H1 (cell line): ENCODE data around the gene ZDHHC20. TPM values are rescaled to one million over a fixed set of nuclear protein-coding genes. Genes with fewer than 3 reads are reported as not detected.

Experiments
- CHD7 ChIP-seq: fragments of 300-600 bp; sonication (generic); IDR thresholded peaks from 2 replicates; pipeline ENCODE4 v1.7.1; 2012; ENCODE audit warnings: low read length, moderate library complexity, mild to moderate bottlenecking, inconsistent platforms; ENCODE audit not compliant: insufficient replicate concordance
- SP2 ChIP-seq: IDR thresholded peaks from 2 replicates; pipeline ENCODE4 v1.6.1; 2012; ENCODE audit warnings: mild to moderate bottlenecking, low read length, inconsistent platforms
- polyA plus RNA-seq, 7 experiments: library from polyadenylated mRNA; depleted of rRNA in 3 of 7; stranded (reverse) in 5 of 7; unstranded in 2 of 7; fragments of >200 nt in 5 of 7; fragments of 200-250 nt in 2 of 7; gene quantifications; 1 replicate in 5 of 7; 2 replicates in 1 of 7; 4 replicates in 1 of 7; pipeline versions ENCODE4 v1.2.1 to v1.2.3, GENCODE V29; 2011 to 2013; ENCODE audit warnings: missing spikeins in 2 of 7, mixed read lengths in 2 of 7
- total RNA-seq: library from RNA; stranded (reverse); fragmentation: NEBNext Ultra II Directional; extraction: Animal tissue kit (Norgen Biotek cat#: 25700); gene quantifications from 2 replicates; pipeline ENCODE4 v1.2.1, GENCODE V29; 2021

The ZDHHC20 gene
- total and polyA plus RNA-seq, 2 of the 8 experiments (the other 6 are each of a cell fraction or from before 2014, with no cell fraction given), result 16.4 to 89.0 TPM

- no peak for TF ChIP-seq CHD7
- no peak for TF ChIP-seq SP2
- TF ChIP-seq, all 59 proteins: peak for 0
These were observed 99.2 kb downstream of the ZDHHC20 start (continued) for GRCh38 chr13:21359855-21360254.
